Cardiac muscle cell (in vitro differentiated cells and primary cell): ENCODE data around the gene CPAMD8. TPM values are rescaled to one million over a fixed set of nuclear protein-coding genes. Genes with fewer than 3 reads are reported as not detected.
A peak's percentile ranks its signal among the peaks of the same experiment; 100 is the strongest.

Source experiments
- DNase-seq, 2 donors: peaks; one replicate each; pipeline versions ENCODE4 v3.0.0 to v3.0.0-alpha.2; 2010 to 2017; ENCODE audit warnings: low read depth in 1 of 2, low spot score in 1 of 2
- H3K27ac ChIP-seq: fragments of 200-600 bp; sonication (generic); 2 replicates; pipeline ENCODE4 v1.5.1; 2016
- H3K27me3 ChIP-seq: fragments of 200-600 bp; sonication (generic); 2 replicates; pipeline ENCODE4 v1.6.0; 2016; ENCODE audit warnings: control low read depth
- H3K36me3 ChIP-seq: fragments of 200-600 bp; sonication (generic); 2 replicates; pipeline ENCODE4 v1.5.1; 2016; ENCODE audit warnings: control low read depth
- H3K4me1 ChIP-seq: fragments of 200-600 bp; sonication (generic); 2 replicates; pipeline ENCODE4 v1.8.1; 2017; ENCODE audit warnings: low read depth, mild to moderate bottlenecking, mixed run types
- H3K4me3 ChIP-seq: fragments of 200-600 bp; sonication (generic); 2 replicates; pipeline ENCODE4 v1.5.1; 2016; ENCODE audit warnings: mild to moderate bottlenecking
- H3K9me3 ChIP-seq: fragments of 200-600 bp; sonication (generic); 2 replicates; pipeline ENCODE4 v1.5.1; 2017; ENCODE audit warnings: low read depth, mild to moderate bottlenecking, control low read depth
- polyA plus RNA-seq: library from polyadenylated mRNA; unstranded; fragments of >200 nt; fragmentation: Nextera tagmentation; extraction: Ambion mirVana; gene quantifications from 2 replicates; pipeline ENCODE4 v1.2.1, GENCODE V29; 2016
- total RNA-seq: library from RNA; depleted of rRNA; stranded (reverse); fragments of >200 nt; gene quantifications from 2 replicates; pipeline ENCODE4 v1.2.3, GENCODE V29; 2016
- TF ChIP-seq, protein P1 (sequence below): IDR thresholded peaks from 2 replicates; pipeline ENCODE4 v1.5.1; 2012; ENCODE audit warnings: low read depth, mild to moderate bottlenecking, low read length

Gene CPAMD8
- total and polyA plus RNA-seq, 2 experiments from 2014 or later = 18.1 to 53.4 TPM

DNA sequence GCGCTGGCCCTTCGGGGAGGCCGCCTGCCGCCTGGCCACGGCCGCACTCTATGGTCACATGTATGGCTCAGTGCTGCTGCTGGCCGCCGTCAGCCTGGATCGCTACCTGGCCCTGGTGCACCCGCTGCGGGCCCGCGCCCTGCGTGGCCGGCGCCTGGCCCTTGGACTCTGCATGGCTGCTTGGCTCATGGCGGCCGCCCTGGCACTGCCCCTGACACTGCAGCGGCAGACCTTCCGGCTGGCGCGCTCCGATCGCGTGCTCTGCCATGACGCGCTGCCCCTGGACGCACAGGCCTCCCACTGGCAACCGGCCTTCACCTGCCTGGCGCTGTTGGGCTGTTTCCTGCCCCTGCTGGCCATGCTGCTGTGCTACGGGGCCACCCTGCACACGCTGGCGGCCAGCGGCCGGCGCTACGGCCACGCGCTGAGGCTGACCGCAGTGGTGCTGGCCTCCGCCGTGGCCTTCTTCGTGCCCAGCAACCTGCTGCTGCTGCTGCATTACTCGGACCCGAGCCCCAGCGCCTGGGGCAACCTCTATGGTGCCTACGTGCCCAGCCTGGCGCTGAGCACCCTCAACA is 136.6 kb downstream of the CPAMD8 start:
- no peaks in the 10 kb centered on the region for H3K9me3 ChIP-seq
- H3K36me3 ChIP-seq = no peaks in the 10 kb centered on the region
- peak overlapping the region; percentile 95 for H3K27ac ChIP-seq
- H3K27me3 ChIP-seq = no peaks in the 10 kb centered on the region
- H3K4me1 ChIP-seq = peaks cover 31% of the 10 kb centered on the region
- H3K4me3 ChIP-seq = no peak overlapping the region
- no peak for DNase-seq
- TF ChIP-seq, protein P1, sequence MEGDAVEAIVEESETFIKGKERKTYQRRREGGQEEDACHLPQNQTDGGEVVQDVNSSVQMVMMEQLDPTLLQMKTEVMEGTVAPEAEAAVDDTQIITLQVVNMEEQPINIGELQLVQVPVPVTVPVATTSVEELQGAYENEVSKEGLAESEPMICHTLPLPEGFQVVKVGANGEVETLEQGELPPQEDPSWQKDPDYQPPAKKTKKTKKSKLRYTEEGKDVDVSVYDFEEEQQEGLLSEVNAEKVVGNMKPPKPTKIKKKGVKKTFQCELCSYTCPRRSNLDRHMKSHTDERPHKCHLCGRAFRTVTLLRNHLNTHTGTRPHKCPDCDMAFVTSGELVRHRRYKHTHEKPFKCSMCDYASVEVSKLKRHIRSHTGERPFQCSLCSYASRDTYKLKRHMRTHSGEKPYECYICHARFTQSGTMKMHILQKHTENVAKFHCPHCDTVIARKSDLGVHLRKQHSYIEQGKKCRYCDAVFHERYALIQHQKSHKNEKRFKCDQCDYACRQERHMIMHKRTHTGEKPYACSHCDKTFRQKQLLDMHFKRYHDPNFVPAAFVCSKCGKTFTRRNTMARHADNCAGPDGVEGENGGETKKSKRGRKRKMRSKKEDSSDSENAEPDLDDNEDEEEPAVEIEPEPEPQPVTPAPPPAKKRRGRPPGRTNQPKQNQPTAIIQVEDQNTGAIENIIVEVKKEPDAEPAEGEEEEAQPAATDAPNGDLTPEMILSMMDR = no peak

DNA sequence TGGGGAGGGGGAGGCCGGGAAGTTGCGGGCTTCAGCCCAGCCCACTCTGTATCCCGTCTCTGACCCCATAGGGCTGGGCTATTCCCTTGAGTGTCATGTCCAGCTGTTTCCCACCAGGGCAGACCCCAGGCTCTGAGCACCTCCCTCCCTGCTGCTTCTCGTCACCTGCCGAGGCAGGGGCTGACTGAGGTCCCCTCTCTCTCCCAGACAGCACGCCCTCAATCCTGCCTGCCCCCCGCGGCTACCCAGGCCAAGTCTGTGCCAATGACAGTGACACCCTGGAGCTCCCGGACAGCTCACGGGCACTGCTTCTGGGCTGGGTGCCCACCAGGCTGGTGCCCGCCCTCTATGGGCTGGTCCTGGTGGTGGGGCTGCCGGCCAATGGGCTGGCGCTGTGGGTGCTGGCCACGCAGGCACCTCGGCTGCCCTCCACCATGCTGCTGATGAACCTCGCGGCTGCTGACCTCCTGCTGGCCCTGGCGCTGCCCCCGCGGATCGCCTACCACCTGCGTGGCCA is 137.2 kb downstream of the CPAMD8 start:
- no peaks in the 10 kb centered on the region for H3K36me3 ChIP-seq
- H3K4me3 ChIP-seq = no peak overlapping the region
- H3K4me1 ChIP-seq = peaks cover 31% of the 10 kb centered on the region
- H3K27me3 ChIP-seq = no peaks in the 10 kb centered on the region
- peak overlapping the region; percentile 95 for H3K27ac ChIP-seq
- H3K9me3 ChIP-seq = no peaks in the 10 kb centered on the region
- TF ChIP-seq, protein P1 = no peak
- no peak for DNase-seq

DNA sequence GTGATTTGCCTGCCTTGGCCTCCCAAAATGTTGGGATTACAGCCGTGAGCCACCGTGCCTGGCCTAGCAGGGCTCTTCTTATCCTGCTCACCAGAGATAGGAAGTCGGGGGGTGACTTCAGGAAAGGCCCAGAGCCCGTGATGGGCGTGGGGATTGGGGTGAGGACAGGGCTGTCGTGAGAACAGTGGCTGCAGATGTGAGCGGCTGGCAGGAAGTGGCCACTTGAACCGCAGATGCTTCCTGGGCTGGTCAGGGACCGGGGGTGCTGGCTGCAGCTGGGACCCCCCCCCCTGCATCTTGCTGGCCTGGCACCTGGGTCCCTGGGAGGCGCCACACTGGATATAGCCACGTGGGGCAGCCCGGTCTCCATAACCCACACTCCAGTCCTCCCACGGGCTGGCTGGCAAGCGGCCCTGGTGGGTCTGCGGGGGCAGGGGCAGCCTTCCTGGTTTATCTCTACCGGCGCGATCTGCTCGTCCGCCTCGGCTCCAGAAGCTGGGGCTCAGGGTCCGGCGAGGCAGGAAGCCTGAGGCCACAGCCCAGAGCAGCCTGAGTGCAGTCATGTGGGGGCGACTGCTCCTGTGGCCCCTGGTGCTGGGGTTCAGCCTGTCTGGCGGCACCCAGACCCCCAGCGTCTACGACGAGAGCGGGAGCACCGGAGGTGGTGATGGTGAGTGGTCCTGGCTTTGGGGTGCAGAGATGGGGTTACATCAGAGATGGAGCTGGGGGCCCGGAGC is 137.8 kb downstream of the CPAMD8 start, which contains the start of gene F2RL3:
TSS of gene F2RL3 (plus strand) at position 371 of the 737 bp plus-strand sequence. CDS start at position 562, 191 bp downstream.
- DNase-seq = peak; percentile 55 to 70
- H3K4me1 ChIP-seq = peaks cover 31% of the 10 kb centered on the region
- TF ChIP-seq, protein P1 = no peak
- peak within 1 kb of the TSS; percentile 95 for H3K27ac ChIP-seq
- H3K4me3 ChIP-seq = no peak within 1 kb of the TSS
- H3K9me3 ChIP-seq = no peaks in the 10 kb centered on the region
- H3K27me3 ChIP-seq = no peaks in the 10 kb centered on the region
- H3K36me3 ChIP-seq = no peaks in the 10 kb centered on the region

DNA sequence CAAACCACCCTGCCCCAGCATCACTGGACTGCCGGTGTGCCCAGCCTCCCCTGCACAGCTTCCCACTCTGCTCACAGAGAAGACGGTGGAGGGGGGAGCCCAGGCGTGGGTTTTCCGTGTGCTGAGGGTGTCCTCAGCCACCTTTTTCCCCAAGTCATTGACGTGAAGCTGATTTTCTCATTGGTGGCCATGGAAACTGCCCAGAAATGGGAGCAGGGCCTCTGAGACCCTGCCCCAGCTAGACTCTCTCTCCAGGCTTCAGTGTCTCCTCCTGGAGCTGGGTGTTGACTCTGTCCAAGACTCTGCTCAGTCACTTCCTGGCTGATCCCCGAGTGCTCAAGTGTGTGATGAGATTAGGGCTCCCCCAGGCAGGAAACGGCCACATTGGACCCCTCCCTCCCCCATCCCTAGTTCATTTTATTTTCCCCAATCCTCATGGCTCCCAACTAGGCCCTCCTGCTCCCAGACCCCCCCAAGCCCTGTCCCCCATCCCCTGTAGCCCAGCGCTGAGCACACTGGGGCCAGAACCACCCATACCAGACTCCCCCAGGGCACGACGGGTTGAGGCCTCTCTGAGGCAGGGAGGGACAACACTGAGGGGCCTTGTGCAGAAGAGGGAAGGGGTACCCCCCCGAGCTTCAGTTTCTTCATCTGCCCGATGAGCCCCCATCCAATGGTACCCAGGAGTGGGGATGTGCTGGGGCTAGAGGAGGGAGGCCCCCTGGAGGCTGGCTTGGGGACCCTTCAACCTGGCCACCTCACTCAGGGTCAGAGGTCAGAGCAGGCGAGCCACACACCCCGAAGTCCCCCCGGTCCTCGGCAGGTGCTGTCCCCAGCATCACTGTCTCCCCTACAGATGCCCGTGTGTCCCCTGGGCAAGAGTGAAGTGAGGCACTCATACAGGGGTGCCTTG is 139.0 kb downstream of the CPAMD8 start:
- Histone ChIP-seq H3K9me3 (no peaks in the 10 kb centered on the region), H3K27ac (peak overlapping the region; percentile 73), H3K4me3 (no peak overlapping the region), H3K4me1 (peaks cover 31% of the 10 kb centered on the region), H3K27me3 (no peaks in the 10 kb centered on the region), H3K36me3 (no peaks in the 10 kb centered on the region)
- DNase-seq = peak in 1 of 2 donors; percentile 21
- TF ChIP-seq, protein P1 = no peak

DNA sequence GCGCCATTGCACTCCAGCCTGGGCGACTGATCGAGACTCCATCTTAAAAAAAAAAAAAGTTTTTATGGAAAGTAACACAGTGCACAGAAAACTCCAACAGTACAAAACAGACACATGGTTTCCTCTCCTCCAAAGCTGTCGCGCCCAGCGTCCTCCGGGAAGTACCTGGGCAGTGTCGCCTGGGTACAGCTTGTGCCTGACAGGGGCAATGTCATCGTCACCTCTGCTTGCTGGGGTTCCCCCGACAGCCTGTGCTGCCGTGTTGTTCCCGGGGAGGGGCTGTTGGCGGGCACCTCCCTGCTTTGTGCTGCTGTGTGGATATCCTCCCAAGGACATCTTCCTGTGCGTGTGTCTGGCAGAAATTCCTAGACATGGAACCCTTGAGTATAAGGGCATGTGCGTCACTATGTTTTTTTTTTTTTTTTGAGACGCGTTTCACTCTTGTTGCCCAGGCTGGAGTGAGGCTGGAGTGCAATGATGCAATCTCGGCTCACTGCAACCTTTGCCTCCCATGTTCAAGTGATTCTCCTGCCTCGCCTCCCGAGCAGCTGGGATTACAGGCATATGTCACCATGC is 140.2 kb downstream of the CPAMD8 start:
- Histone ChIP-seq H3K27me3 (no peaks in the 10 kb centered on the region), H3K9me3 (no peaks in the 10 kb centered on the region), H3K27ac (no peak overlapping the region), H3K4me3 (no peak overlapping the region), H3K4me1 (peaks cover 31% of the 10 kb centered on the region), H3K36me3 (no peaks in the 10 kb centered on the region)
- peak in 1 of 2 donors; percentile 93 for DNase-seq
- TF ChIP-seq, protein P1 = no peak
